T-helper 22 cell (primary cell): ENCODE measurements around the gene NACAD.

Source experiments
- DNase-seq: peaks from one replicate; pipeline ENCODE4 v3.0.0-alpha.2; 2020; ENCODE audit warnings: low read depth

Gene NACAD

GRCh38 chr7:45074528-45075354 is 14.0 kb downstream of the NACAD start:
- DNase-seq, result no peak

DNA sequence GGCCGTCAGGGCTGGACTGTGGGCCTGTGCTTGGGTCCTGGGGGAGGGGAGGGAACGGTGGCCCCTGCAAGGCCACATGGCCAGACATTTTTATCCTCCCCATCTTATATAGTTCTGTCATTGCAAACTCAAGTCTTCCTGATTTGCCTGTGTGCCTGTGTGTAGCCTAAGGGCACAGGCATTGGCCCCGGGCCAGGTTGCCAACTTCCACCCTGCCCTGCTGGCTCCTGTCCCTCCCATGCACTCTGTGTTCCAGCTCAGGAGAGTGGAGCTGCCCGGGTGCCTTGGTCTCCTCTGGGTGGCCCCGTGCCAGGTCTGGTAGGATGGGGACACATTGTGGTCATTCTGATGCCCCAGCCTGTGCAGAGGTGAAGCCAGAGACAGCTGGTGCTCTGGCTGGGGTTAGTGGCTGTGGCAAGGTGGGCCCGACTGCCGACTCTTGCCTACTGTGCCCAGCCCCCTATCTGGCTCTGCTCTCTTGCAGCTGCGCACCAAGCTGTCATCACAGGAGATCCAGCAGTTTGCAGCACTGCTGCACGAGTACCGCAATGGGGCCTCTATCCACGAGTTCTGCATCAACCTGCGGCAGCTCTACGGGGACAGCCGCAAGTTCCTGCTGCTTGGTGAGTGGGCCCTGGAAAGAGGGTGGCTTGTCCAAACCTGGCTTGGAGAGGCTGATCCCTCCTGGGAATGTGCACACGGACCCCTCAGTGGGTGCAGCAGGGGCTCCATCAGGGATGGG is 14.8 kb downstream of the NACAD start:
- no peak for DNase-seq

- DNase-seq, result no peak
Observed at GRCh38 chr7:45073031-45073785, 15.6 kb downstream of the NACAD start.

DNA sequence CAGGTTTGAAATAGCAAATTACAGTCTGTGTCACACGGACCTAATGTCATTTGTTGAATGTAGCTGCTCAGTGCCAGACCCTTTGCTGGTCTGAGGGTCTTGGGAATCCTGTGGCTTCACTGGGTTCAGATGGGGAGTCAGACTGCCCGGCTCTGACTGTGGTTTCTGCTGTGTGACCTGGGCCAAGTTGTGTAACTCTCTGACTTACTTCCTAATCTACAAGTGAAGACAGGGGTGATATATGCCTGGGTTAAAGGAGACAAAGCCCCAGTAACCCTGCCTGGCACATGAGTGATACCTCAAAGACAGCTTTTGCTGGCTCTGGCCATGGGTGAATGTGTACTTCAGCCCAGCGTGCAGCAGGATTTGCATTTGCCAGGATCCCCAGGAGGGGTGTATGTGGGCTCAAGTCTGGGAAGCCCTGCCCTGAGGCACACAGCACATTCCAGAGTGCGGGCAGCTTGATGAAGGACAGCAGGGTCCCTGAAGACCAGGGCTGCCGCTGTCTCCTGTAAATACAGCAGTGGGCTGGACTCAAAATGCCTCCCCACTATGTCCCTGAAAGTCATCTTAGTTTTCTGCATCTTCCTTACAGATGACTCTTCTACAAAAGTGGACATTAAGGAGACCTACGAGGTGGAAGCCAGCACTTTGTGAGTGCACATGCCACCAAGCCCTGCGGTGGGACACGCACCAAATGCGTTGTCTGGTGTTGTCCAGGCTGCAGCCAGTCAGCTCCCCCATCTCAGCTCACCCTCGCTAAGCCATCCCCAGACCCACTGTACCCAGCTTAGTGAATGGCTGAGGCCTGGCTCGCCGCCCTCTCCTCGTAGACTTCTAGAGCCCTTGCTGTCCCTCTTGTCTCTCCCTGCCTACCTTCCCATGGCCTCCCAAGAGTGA is 16.4 kb downstream of the NACAD start:
- DNase-seq, result no peak

DNA sequence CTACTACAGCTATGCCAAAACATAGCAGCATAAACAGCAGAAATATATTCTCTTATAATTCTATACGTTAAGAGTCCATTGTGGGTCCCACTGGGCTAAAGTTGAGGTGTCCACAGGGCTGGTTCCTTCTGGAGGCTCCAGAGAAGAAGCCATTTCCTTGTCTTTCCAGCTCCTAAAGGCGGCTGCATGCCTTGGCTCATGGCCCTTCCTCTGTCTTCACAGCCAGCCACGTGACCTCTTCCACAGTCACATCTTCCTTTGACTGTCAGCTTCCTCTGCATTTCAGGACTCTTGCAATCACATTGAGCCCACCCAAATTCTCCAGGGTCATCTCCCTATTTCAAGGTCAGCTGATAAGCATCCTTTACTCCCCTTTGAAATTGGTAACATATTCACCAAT is 17.2 kb downstream of the NACAD start:
- no peak for DNase-seq

DNA sequence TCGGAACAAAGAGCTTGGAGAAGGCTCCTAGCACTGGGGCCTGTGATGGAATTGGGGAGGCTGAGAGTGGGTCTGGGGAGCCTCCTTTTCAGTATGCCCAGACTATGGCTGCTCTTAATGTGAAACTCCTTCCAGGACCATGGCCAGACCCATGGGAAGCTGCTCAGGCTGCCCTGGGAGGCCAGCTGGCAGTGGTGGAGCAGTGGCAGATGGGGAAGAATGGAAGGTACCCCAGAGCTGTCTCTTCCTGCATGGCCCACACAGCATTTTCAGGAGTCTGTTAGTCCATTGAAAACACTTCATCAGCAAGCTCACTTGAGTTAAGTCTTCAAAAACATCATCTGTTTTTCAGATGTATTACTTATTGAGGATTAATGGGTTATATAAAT is 18.5 kb downstream of the NACAD start:
- no peak for DNase-seq

DNA sequence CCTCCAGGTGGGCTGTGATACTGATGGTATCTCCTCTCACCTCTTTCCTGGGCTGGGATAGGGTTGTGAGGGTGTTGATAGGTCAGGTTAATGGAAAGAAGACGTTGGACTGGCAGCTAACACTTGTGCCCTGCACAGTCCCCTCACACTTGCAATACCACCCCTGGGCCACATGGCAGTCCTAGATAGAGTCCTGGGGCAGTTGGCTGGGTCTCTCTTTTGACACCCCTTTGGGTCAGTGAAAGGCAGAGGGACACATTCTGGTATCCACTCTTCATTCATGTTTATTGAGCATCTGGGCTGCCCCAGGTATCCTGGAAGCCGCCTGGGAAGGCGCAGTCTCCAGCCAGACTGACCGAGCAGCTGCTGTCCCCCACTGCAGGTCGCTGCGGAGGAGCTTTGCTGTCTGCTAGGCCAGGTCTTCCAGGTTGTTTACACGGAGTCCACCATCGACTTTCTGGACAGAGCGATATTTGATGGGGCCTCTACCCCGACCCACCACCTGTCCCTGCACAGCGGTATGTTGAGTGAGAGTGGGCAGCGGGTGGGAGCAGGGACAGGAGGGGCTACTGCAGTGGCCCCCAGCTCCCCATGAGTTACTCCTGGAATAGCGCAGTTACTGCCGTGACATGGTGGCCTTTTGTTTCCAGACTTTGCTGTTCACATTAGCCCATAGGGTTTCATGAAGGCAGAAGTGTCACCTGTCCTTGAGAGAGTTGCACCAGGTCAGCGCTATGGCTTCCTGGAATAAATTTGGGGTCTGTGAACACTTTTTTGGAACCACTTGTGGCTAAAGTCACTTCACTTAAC is 19.1 kb downstream of the NACAD start:
- no peak for DNase-seq

DNA sequence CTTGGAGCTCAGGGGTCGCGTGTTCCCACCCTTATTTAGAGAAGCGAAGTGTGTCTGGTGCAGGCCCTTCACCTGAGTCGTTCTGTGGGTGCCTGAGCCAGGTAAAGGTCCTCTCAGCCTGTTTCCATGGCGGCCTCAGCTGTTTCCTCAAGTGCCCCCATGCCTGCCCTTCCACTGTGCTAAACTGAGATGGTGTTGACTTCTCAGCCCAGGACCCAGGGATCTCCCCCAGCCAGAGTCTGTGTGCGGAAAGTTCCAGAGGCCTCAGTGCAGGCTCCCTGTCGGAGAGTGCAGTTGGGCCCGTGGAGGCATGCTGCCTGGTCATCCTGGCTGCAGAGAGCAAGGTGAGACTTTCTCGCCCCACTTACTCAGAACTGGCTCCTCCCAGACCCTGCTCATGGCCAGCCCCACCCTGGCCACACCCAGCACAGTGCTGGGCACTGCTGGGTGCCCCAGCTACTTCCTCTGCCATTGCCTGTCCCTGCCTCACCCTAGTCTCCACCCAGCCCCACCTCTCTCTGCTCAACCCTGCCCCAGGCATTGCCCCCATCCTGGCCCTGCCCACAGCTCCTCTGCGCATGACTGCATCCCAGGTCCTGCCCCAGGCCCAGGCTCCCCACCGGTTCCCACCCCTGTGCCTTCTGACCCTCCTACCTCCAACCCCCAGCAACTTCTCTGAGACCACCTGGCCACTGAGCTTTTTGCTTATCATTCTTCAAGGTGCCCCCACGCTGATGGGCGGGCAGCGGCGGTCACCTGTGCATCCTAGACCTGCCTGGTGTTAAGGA is 20.3 kb downstream of the NACAD start:
- no peak for DNase-seq

DNA sequence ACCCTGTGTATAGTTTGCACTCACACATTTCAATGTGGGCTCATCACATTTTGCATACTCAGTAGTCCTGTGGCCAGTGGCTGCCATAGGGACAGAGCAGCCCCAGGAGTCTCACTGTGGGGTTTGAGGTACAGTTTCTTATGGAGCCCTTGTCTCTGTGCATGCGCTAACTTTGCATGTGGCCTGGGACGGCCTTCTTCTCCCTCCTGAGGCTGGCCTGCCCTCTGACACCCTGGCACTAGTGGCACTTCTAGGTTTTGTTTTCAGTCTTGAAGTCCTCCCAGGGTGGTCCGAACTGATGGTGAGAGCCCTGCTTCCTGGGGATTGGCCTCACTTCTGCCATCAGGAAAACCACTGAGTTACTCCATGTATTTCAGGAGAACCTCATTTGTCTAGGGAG is 21.2 kb downstream of the NACAD start:
- no peak for DNase-seq

DNA sequence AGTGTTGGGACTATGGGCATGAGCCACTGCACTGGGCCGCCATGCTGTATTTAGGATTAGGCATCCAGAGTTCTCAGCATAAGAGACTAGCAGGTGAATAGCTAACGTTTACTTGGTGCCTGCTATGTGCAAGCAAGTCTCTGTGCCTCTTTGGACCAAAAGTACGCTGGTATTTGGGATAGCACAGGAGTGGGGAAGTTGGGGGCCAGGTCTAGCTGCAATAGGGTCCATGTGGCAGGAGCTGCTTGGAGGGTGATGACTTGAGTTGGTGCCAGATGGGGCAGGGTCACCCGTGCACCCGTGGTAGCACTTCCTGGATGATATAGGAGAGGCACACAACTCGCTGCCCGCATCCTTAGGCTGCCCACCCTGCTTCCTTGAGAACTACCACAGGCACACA is 22.4 kb downstream of the NACAD start:
- no peak for DNase-seq

DNA sequence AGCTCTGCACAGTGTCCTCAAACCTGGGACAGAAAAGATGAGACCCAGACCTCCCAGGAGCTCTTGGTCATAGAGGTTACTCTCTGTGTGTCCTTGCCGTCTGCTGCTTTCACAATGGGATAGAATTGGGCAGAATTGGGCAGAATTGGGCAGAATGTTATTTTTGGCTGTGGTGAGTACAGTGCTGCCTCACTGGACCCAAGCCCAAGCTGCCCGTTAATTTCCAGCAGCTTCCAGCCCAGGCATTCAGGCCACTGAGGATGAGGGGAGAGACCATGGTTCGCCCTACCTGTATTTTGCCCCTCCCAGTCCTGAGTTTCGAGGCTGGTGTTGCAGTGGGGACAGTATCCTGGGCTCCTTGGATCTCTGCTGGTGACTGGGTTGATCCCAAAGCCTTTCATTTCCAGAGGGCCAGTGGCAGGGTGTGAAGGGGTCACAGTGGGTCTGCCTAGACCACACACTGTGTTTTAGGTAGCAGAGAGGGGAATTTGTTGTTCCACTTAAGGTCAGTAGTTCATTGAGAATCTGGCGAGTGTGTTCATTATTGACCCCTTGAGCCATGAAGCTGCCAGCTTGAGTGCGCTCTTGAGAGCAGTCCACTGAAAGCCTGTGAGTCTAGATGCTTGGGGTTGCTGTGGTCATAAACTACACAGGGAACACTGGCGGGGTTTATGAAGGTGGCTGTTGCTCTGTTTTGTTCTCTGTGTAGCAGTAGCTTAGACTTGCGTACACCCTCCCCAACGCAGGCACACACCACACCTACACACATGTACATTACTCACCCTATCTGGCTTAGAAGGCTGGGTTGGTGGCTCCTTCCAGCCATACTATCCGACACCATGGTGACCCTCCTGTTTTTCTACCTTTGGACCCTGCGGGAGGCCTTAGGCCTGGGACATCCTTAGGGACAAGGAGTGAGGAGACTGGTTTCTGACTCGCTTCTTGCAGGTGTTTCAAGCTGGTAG is 23.5 kb downstream of the NACAD start:
- no peak for DNase-seq

DNA sequence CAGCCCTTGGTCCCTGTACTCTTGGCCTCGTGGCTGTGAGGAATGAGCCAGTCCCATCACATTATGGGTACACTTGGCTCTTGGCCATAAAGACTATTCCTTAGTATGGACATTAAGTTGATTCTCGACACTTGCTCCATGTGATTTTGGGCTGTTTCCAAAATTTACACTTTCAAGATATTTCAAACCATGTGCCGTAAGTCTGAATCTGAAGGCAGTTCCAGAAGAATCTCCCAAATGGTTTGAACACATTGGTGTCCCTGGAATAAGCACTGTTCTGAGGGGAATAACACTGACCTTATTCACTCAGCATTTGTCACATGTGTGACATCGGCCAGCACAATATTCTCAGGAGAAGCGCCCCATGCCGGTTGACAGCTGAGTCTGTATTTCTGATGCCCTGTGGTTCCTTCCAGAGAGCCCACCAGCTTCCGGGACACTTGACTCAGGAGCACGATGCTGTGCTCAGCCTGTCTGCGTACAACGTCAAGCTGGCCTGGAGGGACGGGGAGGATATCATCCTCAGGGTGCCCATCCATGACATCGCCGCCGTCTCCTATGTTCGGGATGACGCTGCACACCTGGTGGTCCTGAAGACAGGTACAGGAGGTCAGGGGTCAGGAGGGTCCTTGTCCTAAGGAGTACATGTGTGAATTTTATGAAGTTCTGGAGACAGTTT is 24.6 kb downstream of the NACAD start:
- no peak for DNase-seq

GRCh38 chr7:45061806-45062425 is 26.9 kb downstream of the NACAD start:
- DNase-seq, result no peak

DNA sequence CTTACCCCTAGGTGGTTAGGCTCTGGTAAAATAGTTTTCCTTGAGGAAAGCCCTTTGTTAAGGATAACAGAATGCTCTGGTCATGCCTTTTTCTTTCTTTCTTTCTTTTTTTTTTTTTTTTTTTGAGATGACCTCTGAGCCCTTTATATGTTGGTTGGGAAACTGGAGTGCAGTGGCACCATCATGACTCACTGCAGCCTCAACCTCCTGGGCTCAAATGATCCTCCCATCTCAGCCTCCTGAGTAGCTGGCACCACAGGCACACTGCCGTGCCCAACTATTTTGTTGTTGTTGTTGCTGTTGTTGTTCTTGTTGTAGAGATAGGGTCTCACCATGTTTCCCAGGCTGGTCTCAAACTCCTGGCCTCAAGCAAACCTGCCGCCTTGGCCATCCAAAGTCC is 27.4 kb downstream of the NACAD start:
- no peak for DNase-seq

- DNase-seq, result no peak
Observed at GRCh38 chr7:45060295-45060694, 28.5 kb downstream of the NACAD start.

- DNase-seq, result no peak
Observed at GRCh38 chr7:45057878-45058277, 30.9 kb downstream of the NACAD start.

GRCh38 chr7:45055594-45056219 is 33.1 kb downstream of the NACAD start:
- no peak for DNase-seq
